OCI-LY3 (cell line): ENCODE results near the gene SLC38A1.

Source experiments
- EZH2phosphoT487 ChIP-seq: fragments of 200-600 bp; shearing (Covaris generic); IDR thresholded peaks from 2 replicates; pipeline ENCODE4 v1.6.1; 2018; ENCODE audit warnings: antibody characterized with exemption, mixed run types, low read depth
- TF ChIP-seq, protein P1 (sequence below): fragments of 200-600, 300-600 bp; sonication (generic); IDR thresholded peaks from 2 replicates; pipeline ENCODE4 v1.5.1; 2014; ENCODE audit warnings: antibody characterized with exemption, low read length, low read depth

- TF ChIP-seq, protein P1, sequence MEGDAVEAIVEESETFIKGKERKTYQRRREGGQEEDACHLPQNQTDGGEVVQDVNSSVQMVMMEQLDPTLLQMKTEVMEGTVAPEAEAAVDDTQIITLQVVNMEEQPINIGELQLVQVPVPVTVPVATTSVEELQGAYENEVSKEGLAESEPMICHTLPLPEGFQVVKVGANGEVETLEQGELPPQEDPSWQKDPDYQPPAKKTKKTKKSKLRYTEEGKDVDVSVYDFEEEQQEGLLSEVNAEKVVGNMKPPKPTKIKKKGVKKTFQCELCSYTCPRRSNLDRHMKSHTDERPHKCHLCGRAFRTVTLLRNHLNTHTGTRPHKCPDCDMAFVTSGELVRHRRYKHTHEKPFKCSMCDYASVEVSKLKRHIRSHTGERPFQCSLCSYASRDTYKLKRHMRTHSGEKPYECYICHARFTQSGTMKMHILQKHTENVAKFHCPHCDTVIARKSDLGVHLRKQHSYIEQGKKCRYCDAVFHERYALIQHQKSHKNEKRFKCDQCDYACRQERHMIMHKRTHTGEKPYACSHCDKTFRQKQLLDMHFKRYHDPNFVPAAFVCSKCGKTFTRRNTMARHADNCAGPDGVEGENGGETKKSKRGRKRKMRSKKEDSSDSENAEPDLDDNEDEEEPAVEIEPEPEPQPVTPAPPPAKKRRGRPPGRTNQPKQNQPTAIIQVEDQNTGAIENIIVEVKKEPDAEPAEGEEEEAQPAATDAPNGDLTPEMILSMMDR, result no peak
- no peak for TF ChIP-seq EZH2phosphoT487
These were observed 28.4 kb downstream of the SLC38A1 start for GRCh38 chr12:46240436-46240835.
